GM20431 (cell line): ENCODE data around the gene DUS3L.

Experiments used
- in situ Hi-C: fragments of 300-500 bp; cut with MseI, MboI; formaldehyde crosslinking; loops from one replicate; pipeline ENCODE4 v1.15.0; 2020; ENCODE audit warnings: low sequenced_read_pairs; ENCODE audit not compliant: unreplicated experiment

The DUS3L gene

GRCh38 chr19:5803441-5803751 lies 12.4 kb upstream of the DUS3L start:
- in situ Hi-C loops: loop anchor here (10.0 kb wide), 1 partner anchor 211 kb away; no protein-coding TSS in a partner anchor

DNA sequence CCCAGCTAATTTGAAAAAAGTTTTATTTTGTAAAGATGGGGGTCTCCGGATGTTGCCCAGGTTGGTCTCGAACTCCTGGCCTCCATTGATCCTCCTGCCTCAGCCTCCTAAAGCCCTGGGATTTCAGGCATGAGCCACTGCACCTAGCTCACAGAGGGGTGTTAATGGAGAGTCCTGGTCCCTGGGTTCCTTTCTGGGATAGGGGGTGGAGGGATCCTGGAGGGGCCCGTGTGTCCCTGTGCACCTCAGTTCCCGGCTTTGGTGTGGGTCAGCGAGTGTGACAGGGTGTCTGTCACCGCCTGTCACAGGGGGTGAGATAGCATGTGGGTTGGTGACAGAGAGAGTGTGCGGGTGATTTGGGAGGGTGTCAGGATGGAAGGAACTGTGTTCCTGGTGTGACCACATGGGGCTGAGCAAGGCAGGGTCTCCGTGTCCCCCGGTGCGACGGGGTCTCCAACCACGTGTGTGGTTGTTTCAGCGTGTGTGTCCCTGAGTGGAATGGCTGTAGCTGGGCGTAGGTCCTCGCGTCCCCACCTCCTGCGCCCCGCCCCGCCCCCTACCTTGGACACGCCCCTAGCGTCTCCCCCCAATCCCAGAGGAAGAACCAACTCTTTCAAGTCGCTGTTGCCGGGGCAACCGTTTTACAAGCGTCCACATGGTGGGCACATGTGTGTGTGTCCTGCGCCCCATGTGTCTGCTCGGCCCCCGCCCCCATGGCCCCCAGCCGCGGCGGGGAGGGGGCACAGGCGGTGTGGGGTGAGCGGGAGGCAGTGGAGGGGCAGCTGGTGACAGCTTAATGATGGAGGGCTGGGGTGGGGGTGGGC lies 11.0 kb upstream of the DUS3L start:
- in situ Hi-C loops: loop anchor here (10.0 kb wide), 1 partner anchor 213 kb away; no protein-coding TSS in a partner anchor

GRCh38 chr19:5800361-5801270 lies 9.7 kb upstream of the DUS3L start:
- in situ Hi-C loops: loop anchor here (10.0 kb wide), 1 partner anchor 214 kb away; no protein-coding TSS in a partner anchor

DNA sequence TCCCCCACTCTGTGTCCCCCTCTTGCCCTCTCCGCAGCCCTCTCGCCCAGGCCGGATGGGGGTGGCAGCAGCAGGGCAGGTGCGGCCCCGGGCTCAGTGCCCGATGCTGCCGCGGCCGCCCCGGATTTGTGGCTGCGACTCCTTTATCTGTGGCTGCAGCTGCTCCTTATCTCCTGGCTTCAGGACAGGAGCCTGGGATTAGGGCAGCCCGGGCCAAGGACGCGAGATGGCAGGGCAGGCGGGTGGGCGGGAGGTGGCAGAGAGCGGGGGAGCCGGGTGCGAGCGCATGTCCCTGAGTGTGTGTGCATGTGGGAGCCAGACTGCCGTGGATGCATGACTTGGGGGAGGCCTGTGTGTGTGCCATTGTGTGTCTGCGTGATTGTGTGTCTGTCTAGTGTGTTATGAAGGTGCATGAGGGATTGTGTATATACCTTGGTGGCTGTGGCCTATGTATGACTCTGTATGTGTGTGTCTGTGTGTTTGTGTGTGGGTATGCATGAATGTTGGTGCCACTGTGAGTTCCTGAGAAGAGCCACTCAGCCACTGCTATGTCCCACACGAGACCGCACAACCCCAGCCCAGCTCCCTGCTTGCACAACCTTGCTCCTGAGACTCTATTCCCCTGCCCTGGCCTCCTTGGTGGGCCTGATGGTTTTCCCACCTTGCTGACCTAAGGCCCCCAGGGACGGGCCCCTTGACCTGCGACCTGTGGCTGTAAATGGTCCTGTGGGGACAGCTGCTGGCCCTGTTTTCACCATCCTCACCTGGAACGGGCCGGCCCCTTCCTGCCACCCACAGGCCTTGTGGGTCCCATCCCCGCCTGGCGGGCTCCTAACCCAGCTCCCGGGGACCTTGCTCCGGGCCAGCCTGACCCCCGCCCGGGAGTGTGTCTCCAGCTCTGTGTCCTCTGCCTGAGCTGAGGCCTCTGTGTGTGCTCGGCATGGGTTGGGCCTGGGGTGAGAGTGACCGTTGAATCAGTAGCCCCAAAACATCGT lies 8.6 kb upstream of the DUS3L start:
- in situ Hi-C loops: loop anchor here (10.0 kb wide), 1 partner anchor 215 kb away; no protein-coding TSS in a partner anchor

DNA sequence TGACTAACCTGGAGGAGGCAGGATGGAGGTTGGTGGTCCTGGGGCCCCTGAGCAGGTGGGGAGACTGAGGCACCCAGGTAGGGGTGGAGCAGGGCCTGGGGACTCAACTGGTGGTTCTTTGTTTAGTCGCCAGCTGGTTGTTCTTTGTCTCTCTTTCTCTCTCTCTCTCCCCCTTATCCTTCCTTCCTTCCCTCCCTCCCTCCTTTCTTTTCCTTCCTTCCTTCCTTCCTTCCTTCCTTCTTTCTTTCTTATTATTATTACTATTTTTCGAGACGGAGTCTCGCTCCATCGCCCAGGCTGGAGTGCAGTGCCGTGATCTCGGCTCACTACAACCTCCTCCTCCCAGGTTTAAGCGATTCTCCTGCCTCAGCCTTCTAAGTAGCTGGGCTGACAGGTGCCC lies 7.3 kb upstream of the DUS3L start:
- in situ Hi-C loops: no loop called here

- in situ Hi-C loops: no loop called here
These were observed 4.5 kb upstream of the DUS3L start for GRCh38 chr19:5795382-5795919.

GRCh38 chr19:5793188-5793587 lies 2.2 kb upstream of the DUS3L start:
- in situ Hi-C loops: no loop called here

GRCh38 chr19:5792224-5792623 lies 1.3 kb upstream of the DUS3L start:
- in situ Hi-C loops: no loop called here

DNA sequence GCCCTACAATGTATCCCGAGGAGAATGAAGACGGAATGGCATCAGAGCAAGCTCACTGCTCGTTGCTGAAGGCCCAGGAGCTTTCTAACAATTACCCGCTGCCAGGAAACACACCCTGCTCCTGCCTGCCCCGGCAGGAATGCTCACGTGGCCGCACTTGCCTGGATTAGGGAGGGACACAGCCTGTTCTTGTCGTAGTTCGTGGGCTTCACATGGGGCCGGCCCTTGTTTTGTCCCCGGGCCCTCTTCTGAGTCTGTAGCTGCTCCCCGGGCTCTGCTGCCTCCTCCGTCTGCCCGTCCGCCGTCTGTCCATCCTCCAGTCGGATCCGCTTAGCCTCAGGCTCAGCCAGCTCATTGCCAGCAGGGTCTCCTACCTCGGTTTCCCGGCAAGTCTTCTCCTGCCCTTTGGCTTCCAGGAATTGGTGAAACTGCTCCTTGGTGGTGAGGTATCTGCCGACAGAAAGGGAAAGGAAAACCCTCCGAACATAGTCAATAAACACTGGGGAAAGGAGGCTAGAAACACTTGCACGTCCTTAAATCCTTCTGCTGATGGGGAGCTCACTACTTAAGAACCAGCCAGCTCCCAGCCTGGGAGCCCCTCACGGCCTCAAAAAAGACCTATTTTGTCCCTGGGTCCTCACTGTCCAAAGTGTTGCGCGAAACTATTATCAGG lies 941 bp downstream of the DUS3L start:
- in situ Hi-C loops: no loop called here

DNA sequence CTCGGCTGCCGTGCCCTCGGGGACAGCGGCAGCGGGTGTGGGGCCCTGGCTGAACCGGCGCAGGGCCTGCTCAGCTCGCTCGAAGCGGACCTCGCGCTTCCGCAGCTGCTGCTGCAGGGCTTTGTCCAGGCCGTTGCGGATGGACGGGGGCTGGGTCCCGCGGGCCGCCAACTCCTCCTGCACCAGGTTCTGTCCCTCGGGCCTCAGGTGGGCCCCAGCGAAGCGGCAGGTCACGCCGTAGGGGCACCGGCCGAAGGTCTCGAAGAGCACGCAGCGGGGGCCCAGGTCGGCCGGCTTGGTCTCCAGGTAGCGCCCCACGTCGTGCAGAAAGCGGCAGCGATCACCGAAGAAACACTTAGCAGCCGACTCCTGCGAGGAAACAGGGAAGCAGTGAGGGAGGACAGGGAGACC lies 1.6 kb downstream of the DUS3L start:
- in situ Hi-C loops: no loop called here

GRCh38 chr19:5788422-5788821 lies 2.5 kb downstream of the DUS3L start:
- in situ Hi-C loops: no loop called here

GRCh38 chr19:5787409-5788182 lies 3.4 kb downstream of the DUS3L start:
- in situ Hi-C loops: no loop called here

DNA sequence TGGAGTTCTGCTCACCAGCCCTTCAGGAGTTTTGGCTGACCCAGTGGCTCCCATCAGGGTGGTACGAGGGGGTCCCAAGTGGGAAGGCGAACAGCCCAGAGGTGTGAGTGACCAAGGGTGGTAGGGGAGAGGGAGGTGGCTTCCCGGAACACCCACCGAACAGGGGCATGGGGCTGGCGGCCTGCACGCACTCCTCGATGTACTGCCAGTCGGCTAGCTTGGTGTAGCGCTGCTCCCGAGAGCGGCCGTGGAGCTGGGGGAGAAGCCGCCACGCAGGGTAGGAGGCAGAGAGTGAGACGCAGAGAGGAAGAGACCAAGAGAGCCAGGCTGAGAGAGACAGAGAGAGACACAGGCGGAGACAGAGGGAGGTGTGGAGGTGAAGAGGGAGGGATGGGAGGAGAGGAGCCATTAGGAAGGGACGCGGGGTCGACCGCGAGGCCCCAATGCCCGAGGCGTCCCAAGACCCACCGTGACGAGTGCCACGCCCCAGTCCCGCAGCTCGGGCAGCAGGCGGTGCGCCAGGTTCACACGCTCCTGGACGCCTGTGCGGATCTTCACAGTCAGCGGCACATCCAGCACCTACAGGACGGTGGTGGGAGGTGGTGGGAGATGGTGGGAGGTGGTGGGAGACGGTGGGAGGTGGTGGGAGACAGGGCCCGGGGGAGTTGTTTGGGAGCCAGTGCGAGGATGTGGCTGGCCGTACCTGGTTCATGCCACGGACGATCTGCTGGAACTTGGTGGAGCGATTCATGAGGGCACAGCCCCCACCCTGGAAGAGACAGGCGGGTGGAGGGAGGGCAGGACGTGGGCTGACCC lies 4.2 kb downstream of the DUS3L start:
- in situ Hi-C loops: no loop called here

DNA sequence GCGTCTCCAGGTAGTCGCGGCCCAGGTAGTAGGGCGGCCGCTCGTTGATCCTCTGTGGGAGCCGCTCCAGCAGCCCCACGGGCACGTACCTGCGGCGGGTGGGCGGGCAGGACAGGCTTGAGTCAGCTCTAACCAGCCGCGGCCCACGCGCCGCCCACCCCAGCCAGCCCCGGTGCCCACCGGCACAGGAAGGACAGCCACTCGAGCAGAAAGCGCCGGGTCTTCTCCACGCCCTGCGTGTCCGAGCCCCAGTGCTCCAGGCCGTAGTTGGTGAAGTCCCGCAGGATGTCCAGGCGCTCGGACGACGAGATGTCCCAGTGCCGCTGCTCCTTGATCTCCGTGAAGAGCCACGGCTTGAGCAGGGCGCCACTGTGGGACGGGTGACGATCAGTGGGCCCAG lies 5.5 kb downstream of the DUS3L start:
- in situ Hi-C loops: no loop called here

DNA sequence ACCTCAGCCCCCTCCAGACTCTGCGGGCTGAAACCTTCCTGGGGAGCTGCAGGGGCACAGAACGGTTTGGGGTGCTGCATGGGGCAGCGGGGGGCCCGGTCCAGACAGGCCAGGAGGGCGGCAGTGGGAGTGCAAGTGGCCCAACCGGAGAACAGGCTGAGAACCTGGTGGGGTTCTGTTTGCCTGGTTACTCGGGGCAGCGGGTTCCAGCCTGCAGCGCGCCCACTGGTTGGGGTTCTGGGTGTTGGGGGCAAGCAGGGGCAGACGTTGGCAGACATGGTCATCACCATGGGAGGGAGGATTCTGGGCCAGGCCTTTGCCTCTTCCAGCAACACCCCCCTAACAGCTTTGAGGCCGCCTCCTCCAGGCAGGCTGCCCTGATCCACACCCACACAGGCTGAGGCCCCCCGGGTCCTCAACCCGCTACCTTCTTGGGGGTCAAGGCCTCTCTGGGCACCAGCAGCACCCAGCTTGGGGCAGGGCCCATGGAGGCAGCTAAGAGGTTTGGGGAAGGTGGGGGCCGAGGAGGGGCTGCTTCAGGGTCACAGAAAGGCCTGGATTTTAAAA lies 6.3 kb downstream of the DUS3L start, which contains the start of gene PRR22:
PRR22 (minus strand) TSS at position 166 of the 567 bp plus-strand sequence; CDS start at position 80, 86 bp downstream.
- in situ Hi-C loops: no loop called here

- in situ Hi-C loops: no loop called here
These were observed 7.7 kb downstream of the DUS3L start for GRCh38 chr19:5782945-5783919.
